ENCODE results near the gene ADCY9.

ADCY9 gene

GRCh38 chr16:4032768-4033167 lies 83.5 kb downstream of the ADCY9 start:
- TF ChIP-seq CTCF (conservative IDR thresholded peaks at IDR 0.05; ENCODE audit: low read depth) = no peak
- ChIA-PET POLR2A (ENCODE audit: low non-redundant PET) (no interaction called here), CTCF (no interaction called here)
- H3K27ac ChIP-seq = peak overlapping the region; percentile 52
- DNase-seq (ENCODE audit: low spot score) = no peak

- no peak for DNase-seq (ENCODE audit: low spot score)
- no peak overlapping the region for H3K27ac ChIP-seq
- TF ChIP-seq CTCF (conservative IDR thresholded peaks at IDR 0.05; ENCODE audit: low read depth) = no peak
- ChIA-PET POLR2A (ENCODE audit: low non-redundant PET) (no interaction called here), CTCF (interaction anchor here (1.2 kb wide), 1 partner anchor 226 kb away, joined by 3 read pairs; no protein-coding TSS in a partner anchor)
Observed at GRCh38 chr16:4028144-4028543, 88.1 kb downstream of the ADCY9 start.

- DNase-seq (ENCODE audit: low spot score) = no peak
- ChIA-PET CTCF (no interaction called here), POLR2A (ENCODE audit: low non-redundant PET) (no interaction called here)
- no peak for TF ChIP-seq CTCF (conservative IDR thresholded peaks at IDR 0.05; ENCODE audit: low read depth)
- no peak overlapping the region for H3K27ac ChIP-seq
Observed at GRCh38 chr16:4026854-4027253, 89.4 kb downstream of the ADCY9 start.

DNA sequence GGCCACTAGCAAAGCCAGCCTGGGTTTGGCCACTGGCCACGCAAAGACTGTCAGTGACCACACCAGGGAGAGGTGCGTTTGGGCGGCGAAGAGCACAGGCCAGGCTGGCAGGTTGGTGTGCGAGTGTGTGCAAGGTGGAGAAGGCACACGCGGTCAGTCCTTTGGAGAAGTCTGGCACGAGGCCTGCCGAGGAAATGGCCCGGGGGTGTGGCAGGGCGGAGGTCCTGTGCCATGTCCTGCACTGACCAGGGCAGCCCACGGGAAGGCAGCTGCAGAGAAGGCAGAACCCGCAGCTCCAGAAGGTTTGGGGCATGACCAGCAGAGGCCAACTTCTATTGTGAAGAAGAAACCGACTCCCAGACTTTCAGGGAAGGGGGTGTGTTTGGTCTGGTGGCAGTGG lies 90.8 kb downstream of the ADCY9 start:
- DNase-seq (ENCODE audit: low spot score) = no peak
- CTCF ChIA-PET = interaction anchor here (1.1 kb wide), 1 partner anchor 43 kb away, joined by 3 read pairs; no protein-coding TSS in a partner anchor
- no peak for TF ChIP-seq CTCF (conservative IDR thresholded peaks at IDR 0.05; ENCODE audit: low read depth)
- H3K27ac ChIP-seq = no peak overlapping the region
- POLR2A ChIA-PET (ENCODE audit: low non-redundant PET) = no interaction called here

DNA sequence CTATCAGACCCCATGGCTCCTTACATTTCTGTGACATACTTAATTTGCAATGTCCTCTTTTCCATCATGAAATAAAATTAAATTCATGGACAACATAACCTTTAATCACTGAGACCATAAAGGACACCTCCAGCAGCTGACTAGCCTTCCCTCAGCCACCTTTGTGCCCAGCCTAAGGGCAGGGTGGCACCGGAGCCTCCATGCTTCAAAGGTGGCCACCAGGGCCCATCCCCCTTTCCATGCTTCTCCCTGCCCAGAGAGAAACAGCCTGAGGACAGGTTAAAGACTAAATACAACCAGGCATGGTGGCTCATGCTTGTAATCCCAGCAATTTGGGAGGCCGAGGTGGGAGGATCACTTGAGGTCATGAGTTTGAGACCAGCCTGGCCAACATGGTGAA lies 94.3 kb downstream of the ADCY9 start:
- no peak for TF ChIP-seq CTCF (conservative IDR thresholded peaks at IDR 0.05; ENCODE audit: low read depth)
- H3K27ac ChIP-seq = no peak overlapping the region; the same call in 1 of the 2 replicates
- DNase-seq (ENCODE audit: low spot score) = no peak
- CTCF ChIA-PET = no interaction called here
- POLR2A ChIA-PET (ENCODE audit: low non-redundant PET) = no interaction called here

- peak overlapping the region; percentile 65 for H3K27ac ChIP-seq
- ChIA-PET CTCF (no interaction called here), POLR2A (ENCODE audit: low non-redundant PET) (no interaction called here)
- no peak for TF ChIP-seq CTCF (conservative IDR thresholded peaks at IDR 0.05; ENCODE audit: low read depth)
- peak; percentile 70 for DNase-seq (ENCODE audit: low spot score)
Observed at GRCh38 chr16:4021070-4021779, 95.0 kb downstream of the ADCY9 start.
